HEK293 (cell line): Measurements from ENCODE around the gene ZNF284.

Source experiments
- GLI4 ChIP-seq: fragments of 450-650 bp; formaldehyde crosslinking; IDR thresholded peaks from 2 replicates; pipeline ENCODE4 v1.5.1; 2016; ENCODE audit warnings: missing biosample characterization, missing genetic modification characterization
- PRDM2 ChIP-seq: fragments of 450-650 bp; formaldehyde crosslinking; IDR thresholded peaks from 2 replicates; pipeline ENCODE4 v1.5.1; 2016; ENCODE audit warnings: missing biosample characterization, missing genetic modification characterization, borderline replicate concordance
- RBAK ChIP-seq: fragments of 450-650 bp; formaldehyde crosslinking; IDR thresholded peaks from 2 replicates; pipeline ENCODE4 v1.5.1; 2016; ENCODE audit warnings: missing biosample characterization, missing genetic modification characterization
- SP7 ChIP-seq: fragments of 450-650 bp; formaldehyde crosslinking; IDR thresholded peaks from 2 replicates; pipeline ENCODE4 v1.5.1; 2016; ENCODE audit warnings: missing biosample characterization, missing genetic modification characterization
- ZEB2 ChIP-seq: fragments of 450-650 bp; formaldehyde crosslinking; IDR thresholded peaks from 2 replicates; pipeline ENCODE4 v1.5.1; 2016; ENCODE audit warnings: missing biosample characterization, missing genetic modification characterization
- ZNF202 ChIP-seq: fragments of 450-650 bp; formaldehyde crosslinking; IDR thresholded peaks from 2 replicates; pipeline ENCODE4 v1.5.1; 2016; ENCODE audit warnings: missing biosample characterization, missing genetic modification characterization, borderline replicate concordance
- ZNF223 ChIP-seq: fragments of 450-650 bp; formaldehyde crosslinking; IDR thresholded peaks from 2 replicates; pipeline ENCODE4 v1.5.1; 2016; ENCODE audit warnings: missing biosample characterization, missing genetic modification characterization
- ZNF23 ChIP-seq: fragments of 450-650 bp; formaldehyde crosslinking; IDR thresholded peaks from 2 replicates; pipeline ENCODE4 v1.5.1; 2016; ENCODE audit warnings: missing biosample characterization, missing genetic modification characterization, borderline replicate concordance
- ZNF473 ChIP-seq: fragments of 450-650 bp; formaldehyde crosslinking; IDR thresholded peaks from 2 replicates; pipeline ENCODE4 v1.5.1; 2017; ENCODE audit warnings: missing biosample characterization, missing genetic modification characterization
- ZNF555 ChIP-seq: fragments of 450-650 bp; formaldehyde crosslinking; conservative IDR thresholded peaks from 2 replicates; pipeline ENCODE4 v1.5.1; 2017; ENCODE audit warnings: missing biosample characterization, mild to moderate bottlenecking, missing genetic modification characterization, inconsistent platforms
- ZNF580 ChIP-seq: fragments of 450-650 bp; formaldehyde crosslinking; IDR thresholded peaks from 2 replicates; pipeline ENCODE4 v1.5.1; 2016; ENCODE audit warnings: missing biosample characterization, missing genetic modification characterization
- ZNF837 ChIP-seq: fragments of 450-650 bp; formaldehyde crosslinking; IDR thresholded peaks from 2 replicates; pipeline ENCODE4 v1.5.1; 2016; ENCODE audit warnings: missing biosample characterization, missing genetic modification characterization
- ZSCAN4 ChIP-seq: fragments of 450-650 bp; formaldehyde crosslinking; IDR thresholded peaks from 2 replicates; pipeline ENCODE4 v1.5.1; 2017; ENCODE audit warnings: missing biosample characterization, missing genetic modification characterization
- TF ChIP-seq, protein P1 (sequence below): fragments of 450-650 bp; formaldehyde crosslinking; optimal IDR thresholded peaks from 2 replicates; pipeline ENCODE3; 2016; ENCODE audit warnings: missing biosample characterization, mild to moderate bottlenecking, missing genetic modification characterization
- TF ChIP-seq, protein P2 (sequence below): fragments of 450-650 bp; formaldehyde crosslinking; IDR thresholded peaks from 2 replicates; pipeline ENCODE4 v1.5.1; 2016; ENCODE audit warnings: missing biosample characterization, missing genetic modification characterization
- TF ChIP-seq, protein P3 (sequence below): fragments of 450-650 bp; formaldehyde crosslinking; conservative IDR thresholded peaks from 2 replicates; pipeline ENCODE4 v1.5.1; 2016; ENCODE audit warnings: low read depth, missing biosample characterization, missing genetic modification characterization
- TF ChIP-seq, protein P4 (sequence below): fragments of 450-650 bp; formaldehyde crosslinking; IDR thresholded peaks from 2 replicates; pipeline ENCODE4 v1.5.1; 2016; ENCODE audit warnings: missing biosample characterization, missing genetic modification characterization
- TF ChIP-seq, protein P5 (sequence below): fragments of 450-650 bp; formaldehyde crosslinking; IDR thresholded peaks from 2 replicates; pipeline ENCODE4 v1.5.1; 2016; ENCODE audit warnings: missing biosample characterization, missing genetic modification characterization

The ZNF284 gene

DNA sequence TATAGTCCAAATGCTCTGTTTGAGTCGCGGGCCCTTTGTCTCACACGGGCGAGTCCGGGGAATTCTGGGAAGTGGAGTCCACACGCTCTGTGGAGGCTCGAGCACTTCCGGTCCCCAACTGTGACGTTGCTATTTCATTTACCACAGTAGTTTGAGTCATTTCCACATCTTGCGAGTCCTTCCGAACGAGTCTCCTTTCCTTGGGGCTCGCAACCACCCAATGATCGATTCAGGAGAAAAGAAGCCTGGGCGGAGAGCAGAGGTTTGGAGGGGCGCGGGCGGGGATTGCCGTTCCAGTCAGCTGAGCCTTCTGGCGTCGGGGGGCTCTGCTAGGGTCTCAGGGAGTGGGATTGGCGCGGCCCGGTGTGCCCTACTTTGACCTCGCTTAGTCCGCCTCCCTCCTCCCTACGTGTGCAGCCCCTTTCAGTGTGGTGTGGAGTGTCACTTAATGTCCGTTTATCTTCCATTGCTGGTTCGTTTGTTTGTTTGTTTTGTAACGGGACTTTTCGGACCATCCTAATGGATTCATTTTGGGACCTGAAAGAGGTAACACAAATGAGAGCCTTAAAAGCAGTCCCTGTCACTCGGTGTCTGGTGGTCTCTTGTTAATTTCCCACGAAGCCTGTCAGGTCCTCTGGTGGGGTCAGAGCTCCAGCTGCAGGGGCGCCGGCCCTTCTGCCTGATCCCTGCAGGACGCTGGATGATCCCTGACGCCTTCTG, 46.6 kb upstream of the ZNF284 start, which contains the start of gene ZNF222 (continued):
- TF ChIP-seq ZSCAN4 (tag by site-specific recombination) (no peak; the same call in 1 of the 2 replicates), ZNF223 (tag by site-specific recombination) (0 out of 2 replicates have a peak, but pooled peaks have one; percentile 40), ZNF473 (no peak), ZEB2 (peak; percentile 61), GLI4 (tag by site-specific recombination) (no peak), ZNF580 (tag by site-specific recombination) (peak; percentile 92), ZNF23 (tag by site-specific recombination) (peak; percentile 26; the same call in 1 of the 2 replicates), RBAK (tag by site-specific recombination) (no peak), ZNF555 (tag by site-specific recombination) (no peak), ZNF202 (tag by site-specific recombination) (no peak), SP7 (peak; percentile 15), ZNF837 (no peak), PRDM2 (tag by site-specific recombination) (no peak)
- TF ChIP-seq, protein P1, sequence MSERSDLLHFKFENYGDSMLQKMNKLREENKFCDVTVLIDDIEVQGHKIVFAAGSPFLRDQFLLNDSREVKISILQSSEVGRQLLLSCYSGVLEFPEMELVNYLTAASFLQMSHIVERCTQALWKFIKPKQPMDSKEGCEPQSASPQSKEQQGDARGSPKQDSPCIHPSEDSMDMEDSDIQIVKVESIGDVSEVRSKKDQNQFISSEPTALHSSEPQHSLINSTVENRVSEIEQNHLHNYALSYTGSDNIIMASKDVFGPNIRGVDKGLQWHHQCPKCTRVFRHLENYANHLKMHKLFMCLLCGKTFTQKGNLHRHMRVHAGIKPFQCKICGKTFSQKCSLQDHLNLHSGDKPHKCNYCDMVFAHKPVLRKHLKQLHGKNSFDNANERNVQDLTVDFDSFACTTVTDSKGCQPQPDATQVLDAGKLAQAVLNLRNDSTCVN (tag by site-specific recombination) = peak; percentile 31
- TF ChIP-seq, protein P2, sequence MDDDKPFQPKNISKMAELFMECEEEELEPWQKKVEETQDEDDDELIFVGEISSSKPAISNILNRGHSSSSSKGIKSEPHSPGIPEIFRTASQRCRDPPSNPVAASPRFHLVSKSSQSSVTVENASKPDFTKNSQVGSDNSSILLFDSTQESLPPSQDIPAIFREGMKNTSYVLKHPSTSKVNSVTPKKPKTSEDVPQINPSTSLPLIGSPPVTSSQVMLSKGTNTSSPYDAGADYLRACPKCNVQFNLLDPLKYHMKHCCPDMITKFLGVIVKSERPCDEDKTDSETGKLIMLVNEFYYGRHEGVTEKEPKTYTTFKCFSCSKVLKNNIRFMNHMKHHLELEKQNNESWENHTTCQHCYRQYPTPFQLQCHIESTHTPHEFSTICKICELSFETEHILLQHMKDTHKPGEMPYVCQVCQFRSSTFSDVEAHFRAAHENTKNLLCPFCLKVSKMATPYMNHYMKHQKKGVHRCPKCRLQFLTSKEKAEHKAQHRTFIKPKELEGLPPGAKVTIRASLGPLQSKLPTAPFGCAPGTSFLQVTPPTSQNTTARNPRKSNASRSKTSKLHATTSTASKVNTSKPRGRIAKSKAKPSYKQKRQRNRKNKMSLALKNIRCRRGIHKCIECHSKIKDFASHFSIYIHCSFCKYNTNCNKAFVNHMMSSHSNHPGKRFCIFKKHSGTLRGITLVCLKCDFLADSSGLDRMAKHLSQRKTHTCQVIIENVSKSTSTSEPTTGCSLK (tag by site-specific recombination) = no peak
- TF ChIP-seq, protein P3, sequence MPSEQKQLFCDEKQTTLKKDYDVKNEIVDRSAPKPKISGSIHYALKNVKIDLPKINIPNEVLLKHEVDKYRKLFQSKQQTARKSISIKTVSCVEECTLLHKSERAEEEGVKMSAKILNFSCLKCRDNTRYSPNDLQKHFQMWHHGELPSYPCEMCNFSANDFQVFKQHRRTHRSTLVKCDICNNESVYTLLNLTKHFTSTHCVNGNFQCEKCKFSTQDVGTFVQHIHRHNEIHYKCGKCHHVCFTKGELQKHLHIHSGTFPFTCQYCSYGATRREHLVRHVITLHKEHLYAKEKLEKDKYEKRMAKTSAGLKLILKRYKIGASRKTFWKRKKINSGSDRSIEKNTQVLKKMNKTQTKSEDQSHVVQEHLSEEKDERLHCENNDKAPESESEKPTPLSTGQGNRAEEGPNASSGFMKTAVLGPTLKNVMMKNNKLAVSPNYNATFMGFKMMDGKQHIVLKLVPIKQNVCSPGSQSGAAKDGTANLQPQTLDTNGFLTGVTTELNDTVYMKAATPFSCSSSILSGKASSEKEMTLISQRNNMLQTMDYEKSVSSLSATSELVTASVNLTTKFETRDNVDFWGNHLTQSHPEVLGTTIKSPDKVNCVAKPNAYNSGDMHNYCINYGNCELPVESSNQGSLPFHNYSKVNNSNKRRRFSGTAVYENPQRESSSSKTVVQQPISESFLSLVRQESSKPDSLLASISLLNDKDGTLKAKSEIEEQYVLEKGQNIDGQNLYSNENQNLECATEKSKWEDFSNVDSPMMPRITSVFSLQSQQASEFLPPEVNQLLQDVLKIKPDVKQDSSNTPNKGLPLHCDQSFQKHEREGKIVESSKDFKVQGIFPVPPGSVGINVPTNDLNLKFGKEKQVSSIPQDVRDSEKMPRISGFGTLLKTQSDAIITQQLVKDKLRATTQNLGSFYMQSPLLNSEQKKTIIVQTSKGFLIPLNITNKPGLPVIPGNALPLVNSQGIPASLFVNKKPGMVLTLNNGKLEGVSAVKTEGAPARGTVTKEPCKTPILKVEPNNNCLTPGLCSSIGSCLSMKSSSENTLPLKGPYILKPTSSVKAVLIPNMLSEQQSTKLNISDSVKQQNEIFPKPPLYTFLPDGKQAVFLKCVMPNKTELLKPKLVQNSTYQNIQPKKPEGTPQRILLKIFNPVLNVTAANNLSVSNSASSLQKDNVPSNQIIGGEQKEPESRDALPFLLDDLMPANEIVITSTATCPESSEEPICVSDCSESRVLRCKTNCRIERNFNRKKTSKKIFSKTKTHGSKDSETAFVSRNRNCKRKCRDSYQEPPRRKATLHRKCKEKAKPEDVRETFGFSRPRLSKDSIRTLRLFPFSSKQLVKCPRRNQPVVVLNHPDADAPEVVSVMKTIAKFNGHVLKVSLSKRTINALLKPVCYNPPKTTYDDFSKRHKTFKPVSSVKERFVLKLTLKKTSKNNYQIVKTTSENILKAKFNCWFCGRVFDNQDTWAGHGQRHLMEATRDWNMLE (tag by site-specific recombination) = peak; percentile 88
- TF ChIP-seq, protein P4, sequence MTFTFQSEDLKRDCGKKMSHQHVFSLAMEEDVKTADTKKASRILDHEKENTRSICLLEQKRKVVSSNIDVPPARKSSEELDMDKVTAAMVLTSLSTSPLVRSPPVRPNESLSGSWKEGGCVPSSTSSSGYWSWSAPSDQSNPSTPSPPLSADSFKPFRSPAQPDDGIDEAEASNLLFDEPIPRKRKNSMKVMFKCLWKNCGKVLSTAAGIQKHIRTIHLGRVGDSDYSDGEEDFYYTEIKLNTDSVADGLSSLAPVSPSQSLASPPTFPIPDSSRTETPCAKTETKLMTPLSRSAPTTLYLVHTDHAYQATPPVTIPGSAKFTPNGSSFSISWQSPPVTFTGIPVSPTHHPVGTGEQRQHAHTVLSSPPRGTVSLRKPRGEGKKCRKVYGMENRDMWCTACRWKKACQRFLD (tag by site-specific recombination) = no peak
- TF ChIP-seq, protein P5, sequence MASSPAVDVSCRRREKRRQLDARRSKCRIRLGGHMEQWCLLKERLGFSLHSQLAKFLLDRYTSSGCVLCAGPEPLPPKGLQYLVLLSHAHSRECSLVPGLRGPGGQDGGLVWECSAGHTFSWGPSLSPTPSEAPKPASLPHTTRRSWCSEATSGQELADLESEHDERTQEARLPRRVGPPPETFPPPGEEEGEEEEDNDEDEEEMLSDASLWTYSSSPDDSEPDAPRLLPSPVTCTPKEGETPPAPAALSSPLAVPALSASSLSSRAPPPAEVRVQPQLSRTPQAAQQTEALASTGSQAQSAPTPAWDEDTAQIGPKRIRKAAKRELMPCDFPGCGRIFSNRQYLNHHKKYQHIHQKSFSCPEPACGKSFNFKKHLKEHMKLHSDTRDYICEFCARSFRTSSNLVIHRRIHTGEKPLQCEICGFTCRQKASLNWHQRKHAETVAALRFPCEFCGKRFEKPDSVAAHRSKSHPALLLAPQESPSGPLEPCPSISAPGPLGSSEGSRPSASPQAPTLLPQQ (tag by site-specific recombination) = peak; percentile 44
